Measurements from ENCODE around the gene SNX1. TPM values are rescaled to one million over a fixed set of nuclear protein-coding genes. Genes with fewer than 3 reads are reported as not detected.

SNX1 gene
- total and polyA plus RNA-seq, 10 of the 15 experiments (the other 5 are each of a cell fraction or from before 2014, with no cell fraction given): 17.8 to 115 (median 96.3) TPM

DNA sequence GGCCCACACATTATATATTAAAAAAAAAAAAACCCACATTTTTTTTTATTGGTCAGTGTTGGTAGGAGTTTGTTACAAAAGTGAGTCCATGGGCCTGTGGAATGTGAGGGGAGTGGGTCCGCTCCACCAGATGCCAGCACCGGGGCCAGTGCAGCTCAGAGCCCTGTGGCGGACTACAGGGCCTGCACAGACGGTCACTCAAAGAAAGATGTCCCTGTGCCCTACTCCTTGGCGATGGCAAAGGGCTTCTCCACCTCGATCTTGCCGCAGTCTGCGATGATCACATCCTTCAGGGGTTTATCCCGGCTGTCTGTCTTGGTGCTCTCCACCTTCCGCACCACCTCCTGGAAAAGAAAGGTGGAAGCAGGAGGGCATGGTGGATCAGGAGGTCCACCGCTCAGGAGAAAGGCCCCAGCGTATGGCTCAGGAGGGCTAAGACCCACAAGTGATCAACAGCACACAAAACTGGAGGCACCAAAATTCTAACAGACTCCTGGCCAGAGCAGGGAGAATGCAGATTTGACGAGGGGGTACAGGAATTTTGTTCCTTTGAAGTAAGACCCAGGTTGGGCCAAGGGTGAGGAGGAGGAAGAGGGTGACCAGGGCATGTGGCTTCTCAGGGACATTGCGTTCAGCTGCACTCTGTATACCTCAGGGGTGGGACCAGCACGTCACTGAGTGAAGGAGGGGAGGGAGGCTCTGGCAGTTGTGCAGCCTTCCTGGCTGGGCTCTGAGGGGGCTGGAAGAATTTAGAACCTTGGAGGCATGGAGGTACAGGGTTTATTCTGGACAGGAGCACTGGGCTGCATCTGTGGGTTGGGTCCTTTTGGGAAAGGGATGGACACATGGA, 60.2 kb downstream of the SNX1 start (continued):
- TF ChIP-seq, protein P1, sequence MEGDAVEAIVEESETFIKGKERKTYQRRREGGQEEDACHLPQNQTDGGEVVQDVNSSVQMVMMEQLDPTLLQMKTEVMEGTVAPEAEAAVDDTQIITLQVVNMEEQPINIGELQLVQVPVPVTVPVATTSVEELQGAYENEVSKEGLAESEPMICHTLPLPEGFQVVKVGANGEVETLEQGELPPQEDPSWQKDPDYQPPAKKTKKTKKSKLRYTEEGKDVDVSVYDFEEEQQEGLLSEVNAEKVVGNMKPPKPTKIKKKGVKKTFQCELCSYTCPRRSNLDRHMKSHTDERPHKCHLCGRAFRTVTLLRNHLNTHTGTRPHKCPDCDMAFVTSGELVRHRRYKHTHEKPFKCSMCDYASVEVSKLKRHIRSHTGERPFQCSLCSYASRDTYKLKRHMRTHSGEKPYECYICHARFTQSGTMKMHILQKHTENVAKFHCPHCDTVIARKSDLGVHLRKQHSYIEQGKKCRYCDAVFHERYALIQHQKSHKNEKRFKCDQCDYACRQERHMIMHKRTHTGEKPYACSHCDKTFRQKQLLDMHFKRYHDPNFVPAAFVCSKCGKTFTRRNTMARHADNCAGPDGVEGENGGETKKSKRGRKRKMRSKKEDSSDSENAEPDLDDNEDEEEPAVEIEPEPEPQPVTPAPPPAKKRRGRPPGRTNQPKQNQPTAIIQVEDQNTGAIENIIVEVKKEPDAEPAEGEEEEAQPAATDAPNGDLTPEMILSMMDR (IDR thresholded peaks at IDR 0.05 in 2 of 3, conservative IDR thresholded peaks at IDR 0.05 in 1 of 3; ENCODE audit: control insufficient read depth in 2 of 3, extremely low read depth in 1 of 3, insufficient read depth in 1 of 3, low read depth in 3 of 3, low read length in 3 of 3): no peak
- TF ChIP-seq RBBP5 (conservative IDR thresholded peaks at IDR 0.05) (no peak), GATAD2B (conservative IDR thresholded peaks at IDR 0.05; ENCODE audit: low read depth) (no peak), POLR2AphosphoS2 (IDR thresholded peaks at IDR 0.05; ENCODE audit: low read depth, low read length) (peak; percentile 30; the same call in 1 of the 2 replicates)
- TF ChIP-seq, protein P2, sequence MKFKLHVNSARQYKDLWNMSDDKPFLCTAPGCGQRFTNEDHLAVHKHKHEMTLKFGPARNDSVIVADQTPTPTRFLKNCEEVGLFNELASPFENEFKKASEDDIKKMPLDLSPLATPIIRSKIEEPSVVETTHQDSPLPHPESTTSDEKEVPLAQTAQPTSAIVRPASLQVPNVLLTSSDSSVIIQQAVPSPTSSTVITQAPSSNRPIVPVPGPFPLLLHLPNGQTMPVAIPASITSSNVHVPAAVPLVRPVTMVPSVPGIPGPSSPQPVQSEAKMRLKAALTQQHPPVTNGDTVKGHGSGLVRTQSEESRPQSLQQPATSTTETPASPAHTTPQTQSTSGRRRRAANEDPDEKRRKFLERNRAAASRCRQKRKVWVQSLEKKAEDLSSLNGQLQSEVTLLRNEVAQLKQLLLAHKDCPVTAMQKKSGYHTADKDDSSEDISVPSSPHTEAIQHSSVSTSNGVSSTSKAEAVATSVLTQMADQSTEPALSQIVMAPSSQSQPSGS (IDR thresholded peaks at IDR 0.05; ENCODE audit: low read length): no peak

DNA sequence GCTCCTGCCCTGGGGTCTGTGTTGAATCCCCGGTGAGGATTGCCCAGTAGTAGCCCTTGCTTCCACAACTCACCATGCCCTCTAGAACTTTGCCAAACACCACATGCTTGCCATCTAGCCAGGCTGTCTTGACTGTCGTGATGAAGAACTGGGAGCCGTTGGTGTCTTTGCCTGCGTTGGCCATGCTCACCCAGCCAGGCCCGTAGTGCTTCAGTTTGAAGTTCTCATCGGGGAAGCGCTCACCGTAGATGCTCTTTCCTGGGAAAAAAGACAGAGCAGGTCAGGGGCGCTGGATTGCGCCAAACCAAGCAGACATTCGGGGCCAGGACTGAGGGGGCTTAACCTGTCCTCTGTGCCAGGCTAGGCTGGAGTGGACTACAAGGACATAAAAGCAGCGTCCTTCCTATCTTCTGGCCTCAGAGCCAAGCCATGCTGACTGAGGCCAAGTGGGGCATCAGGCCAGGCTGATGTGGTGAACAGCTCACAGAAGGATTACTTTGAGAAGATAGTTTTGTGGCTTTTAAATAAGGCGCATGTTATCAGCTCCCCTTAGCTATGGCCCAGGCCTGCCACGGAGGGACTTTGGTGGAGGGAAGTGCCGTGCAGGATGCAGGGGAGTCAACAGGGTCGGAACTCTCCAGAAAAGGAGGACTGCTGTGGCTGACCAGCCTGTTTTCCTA, 61.0 kb downstream of the SNX1 start:
- no peak overlapping the region for H3K9ac ChIP-seq (ENCODE audit: control insufficient read depth, insufficient read depth, low read length)
- ChIA-PET SMC1A (ENCODE audit: uncharacterized antibody, unreplicated experiment) (interaction anchor here (0.5 kb wide), 1 partner anchor 403 kb away, joined by 3 read pairs; no protein-coding TSS in a partner anchor), POLR2A (interaction anchor here (1.2 to 2.8 kb wide), 3 partner anchors 12 to 66 kb away, joined by 3 to 8 read pairs (median 8); no protein-coding TSS in a partner anchor), RAD21 (ENCODE audit: unreplicated experiment) (interaction anchor here (1.7 kb wide), 1 partner anchor 12 kb away, joined by 4 read pairs; no protein-coding TSS in a partner anchor), CTCF (interaction anchor here (0.9 to 5.6 kb wide), 4 partner anchors 13 to 77 kb away, joined by 3 to 98 read pairs (median 3); no protein-coding TSS in a partner anchor)
- DNase-seq (ENCODE audit: low read depth, low spot score) (no peak), ATAC-seq (no peak), FAIRE-seq (no peak)
- H3K27me3 ChIP-seq (replicated peaks in 1 of 2; ENCODE audit: control insufficient read depth in 2 of 2, insufficient read depth in 2 of 2, low read length in 1 of 2): no peaks in the 10 kb centered on the region
- no peak overlapping the region for H2AFZ ChIP-seq (ENCODE audit: control insufficient read depth, low read depth, low read length)
- peaks cover 18% of the 10 kb centered on the region for H4K20me1 ChIP-seq (ENCODE audit: control insufficient read depth, insufficient read depth)
- no peaks in the 10 kb centered on the region for H3K9me3 ChIP-seq (replicated peaks; ENCODE audit: control insufficient read depth, insufficient read depth, low read length)
- 67% methylated on average over 16 of the region's 16 CpGs for WGBS (ENCODE audit: insufficient coverage, insufficient replicate concordance, low lambda C conversion rate, missing lambda C conversion rate)
- in situ Hi-C loops (cut with MboI) (no loop called here), intact Hi-C loops (cut with micrococcal nuclease; ENCODE audit: unreplicated experiment) (loop anchor here (10.0 kb wide), 1 partner anchor 682 kb away; no protein-coding TSS in a partner anchor)
- H3K36me3 ChIP-seq (ENCODE audit: control insufficient read depth in 2 of 2, insufficient read depth in 2 of 2, low read length in 1 of 2): peaks cover 34 to 37% of the 10 kb centered on the region in 2 experiments; a peak in 3 of 4 replicates
- TF ChIP-seq FOXK2 (IDR thresholded peaks at IDR 0.05) (no peak), POLR2AphosphoS5 (IDR thresholded peaks at IDR 0.05; ENCODE audit: low read length) (peak; percentile 31; the same call in 1 of the 2 replicates), POLR2A (IDR thresholded peaks at IDR 0.05; ENCODE audit: low read depth, low read length) (peak; percentile 30; the same call in 1 of the 2 replicates)
- no peak overlapping the region for H3K4me3 ChIP-seq
- H3K4me2 ChIP-seq (ENCODE audit: control insufficient read depth, insufficient read depth): no peak overlapping the region
- peaks cover 52% of the 10 kb centered on the region for H3K79me2 ChIP-seq (ENCODE audit: control insufficient read depth, insufficient read depth, low read length)
- H3K27ac ChIP-seq (ENCODE audit: control insufficient read depth, insufficient read depth): no peak overlapping the region
- peaks cover 32% of the 10 kb centered on the region for H3K4me1 ChIP-seq (ENCODE audit: control insufficient read depth, insufficient read depth, low read length)
- no TSS peak for BruUV-seq (replicated peaks)

Data from GM12878 (cell line).